PC-3 (cell line): ENCODE results near the gene MPST.

ENCODE experiments used
- EZH2 ChIP-seq: fragments of 300-600 bp; sonication (generic); IDR thresholded peaks from one replicate; pipeline ENCODE4 v1.6.1; 2017; ENCODE audit warnings: antibody characterized with exemption, mild to moderate bottlenecking, low read length; ENCODE audit not compliant: unreplicated experiment
- EZH2phosphoT487 ChIP-seq: fragments of 300-600 bp; sonication (generic); IDR thresholded peaks from 2 replicates; pipeline ENCODE4 v1.6.1; 2018; ENCODE audit warnings: mild to moderate bottlenecking, antibody characterized with exemption, low read length, borderline replicate concordance
- TF ChIP-seq, protein P1 (sequence below): fragments of 300-600 bp; sonication (generic); conservative IDR thresholded peaks from 2 replicates; pipeline ENCODE4 v1.5.1; 2017; ENCODE audit warnings: antibody characterized with exemption, low read depth, mild to moderate bottlenecking, low read length

DNA sequence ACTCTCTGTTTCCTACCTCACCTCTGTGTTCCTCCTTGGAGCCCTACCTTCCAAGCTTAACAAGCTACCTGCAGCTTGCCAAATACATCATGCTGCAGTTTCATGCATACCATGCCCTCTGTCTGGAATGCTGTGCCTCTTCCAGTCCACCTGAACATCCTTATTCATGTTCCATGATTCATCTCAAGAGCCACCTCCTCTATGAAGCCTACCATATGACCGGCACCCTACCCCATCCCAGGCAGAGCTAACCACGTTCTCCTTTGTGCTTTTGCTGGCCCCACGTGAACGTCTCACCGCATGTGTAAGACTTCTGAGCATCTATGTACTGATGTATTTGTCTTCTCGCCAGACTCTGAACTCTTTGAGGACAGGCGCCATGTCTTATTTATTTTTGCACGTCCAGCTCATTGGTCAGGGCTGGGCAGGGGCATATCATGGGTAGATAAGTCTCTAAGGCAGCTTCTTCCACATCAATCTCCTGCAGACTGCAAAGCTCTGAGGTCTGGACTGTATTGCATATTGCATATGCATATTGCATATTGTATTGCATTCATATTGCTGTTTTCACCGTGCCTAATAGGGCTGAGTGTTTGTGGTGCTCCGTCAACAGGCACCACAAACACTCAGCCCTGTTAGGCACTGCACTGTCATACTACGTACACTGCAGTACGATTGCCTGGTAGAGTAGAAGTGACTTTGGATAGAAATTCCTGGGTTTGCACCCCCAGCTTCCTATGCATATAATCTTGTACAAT lies 31.3 kb upstream of the MPST start:
- TF ChIP-seq EZH2 (no peak), EZH2phosphoT487 (no peak)
- TF ChIP-seq, protein P1, sequence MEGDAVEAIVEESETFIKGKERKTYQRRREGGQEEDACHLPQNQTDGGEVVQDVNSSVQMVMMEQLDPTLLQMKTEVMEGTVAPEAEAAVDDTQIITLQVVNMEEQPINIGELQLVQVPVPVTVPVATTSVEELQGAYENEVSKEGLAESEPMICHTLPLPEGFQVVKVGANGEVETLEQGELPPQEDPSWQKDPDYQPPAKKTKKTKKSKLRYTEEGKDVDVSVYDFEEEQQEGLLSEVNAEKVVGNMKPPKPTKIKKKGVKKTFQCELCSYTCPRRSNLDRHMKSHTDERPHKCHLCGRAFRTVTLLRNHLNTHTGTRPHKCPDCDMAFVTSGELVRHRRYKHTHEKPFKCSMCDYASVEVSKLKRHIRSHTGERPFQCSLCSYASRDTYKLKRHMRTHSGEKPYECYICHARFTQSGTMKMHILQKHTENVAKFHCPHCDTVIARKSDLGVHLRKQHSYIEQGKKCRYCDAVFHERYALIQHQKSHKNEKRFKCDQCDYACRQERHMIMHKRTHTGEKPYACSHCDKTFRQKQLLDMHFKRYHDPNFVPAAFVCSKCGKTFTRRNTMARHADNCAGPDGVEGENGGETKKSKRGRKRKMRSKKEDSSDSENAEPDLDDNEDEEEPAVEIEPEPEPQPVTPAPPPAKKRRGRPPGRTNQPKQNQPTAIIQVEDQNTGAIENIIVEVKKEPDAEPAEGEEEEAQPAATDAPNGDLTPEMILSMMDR, result no peak
